Panc1 (cell line): ENCODE data around the gene RNF111. TPM values are rescaled to one million over a fixed set of nuclear protein-coding genes. Genes with fewer than 3 reads are reported as not detected.

Experiments used
- ATAC-seq: fragments of 200-7000 bp; cut with Tn5 transposase; 2 replicates; pipeline ENCODE4 v1.9.1; 2020; ENCODE audit warnings: mild to moderate bottlenecking, moderate library complexity
- BruUV-seq: library from RNA; stranded (reverse); fragments of 400-500 nt; replicated peaks from 2 replicates; lab custom pipeline; 2021; lab: Mats Ljungman, UMichigan
- CTCF ChIA-PET: fragments of 300-600 bp; sonication (Branson Sonifier 250); formaldehyde crosslinking; loops from one replicate; lab custom pipeline; 2022; ENCODE audit warnings: antibody characterized with exemption; lab: Charles Lee
- POLR2A ChIA-PET: fragments of 300-600 bp; sonication (Branson Sonifier 250); formaldehyde crosslinking; loops from one replicate; lab custom pipeline; 2022; ENCODE audit warnings: antibody characterized with exemption; lab: Charles Lee
- DNase-seq: peaks from one replicate; pipeline ENCODE4 v3.0.0-alpha.2; 2010; ENCODE audit warnings: low read depth, low spot score
- H3K27ac ChIP-seq: 2 replicates; pipeline ENCODE4 v1.5.1; 2011; ENCODE audit warnings: mild to moderate bottlenecking, low read length, inconsistent platforms
- H3K27me3 ChIP-seq: fragments of 200-500 bp; sonication (Bioruptor generic); 2 replicates; pipeline ENCODE4 v1.6.0; 2014; ENCODE audit warnings: low read length, inconsistent platforms; ENCODE audit not compliant: control insufficient read depth, insufficient read depth
- H3K36me3 ChIP-seq: fragments of 200-500 bp; sonication (Bioruptor generic); 2 replicates; pipeline ENCODE4 v1.5.1; 2014; ENCODE audit warnings: inconsistent platforms, mild to moderate bottlenecking, low read length, moderate library complexity; ENCODE audit not compliant: control insufficient read depth, insufficient read depth
- H3K4me1 ChIP-seq: 2 replicates; pipeline ENCODE4 v1.5.1; 2011; ENCODE audit warnings: inconsistent platforms, mild to moderate bottlenecking, low read length, moderate library complexity; ENCODE audit not compliant: control insufficient read depth, insufficient read depth
- H3K4me3 ChIP-seq, 2 experiments: 2 replicates each; pipeline ENCODE4 v1.5.1; 2011 to 2012; ENCODE audit warnings: low read depth in 2 of 2, low read length in 2 of 2, mild to moderate bottlenecking in 2 of 2, inconsistent platforms in 1 of 2, moderate library complexity in 1 of 2
- H3K9me3 ChIP-seq: fragments of 200-500 bp; sonication (Bioruptor generic); 2 replicates; pipeline ENCODE4 v1.5.1; 2014; ENCODE audit warnings: low read depth, mild to moderate bottlenecking, inconsistent platforms, low read length, moderate library complexity; ENCODE audit not compliant: control insufficient read depth, insufficient read depth
- POLR2AphosphoS5 ChIP-seq: IDR thresholded peaks from 2 replicates; pipeline ENCODE4 v1.6.1; 2012; ENCODE audit warnings: mild to moderate bottlenecking, low read depth, low read length, moderate library complexity
- SIN3A ChIP-seq: IDR thresholded peaks from 2 replicates; pipeline ENCODE4 v1.6.1; 2012; ENCODE audit warnings: low read depth, mild to moderate bottlenecking, low read length, moderate library complexity, borderline replicate concordance; ENCODE audit not compliant: insufficient read depth
- TCF7L2 ChIP-seq: IDR thresholded peaks from 2 replicates; pipeline ENCODE4 v1.6.1; 2011; ENCODE audit warnings: mild to moderate bottlenecking, low read depth, low read length, inconsistent platforms
- in situ Hi-C: cut with HindIII; loops from 2 replicates; pipeline ENCODE4 v1.10.0; 2016; ENCODE audit warnings: low sequenced_read_pairs, low pct_unique_long_range_greater_than_20kb
- intact Hi-C: fragments of 100-400 bp; cut with micrococcal nuclease; formaldehyde crosslinking; loops from one replicate; pipeline ENCODE4 v1.10.0; 2022; ENCODE audit not compliant: unreplicated experiment
- total RNA-seq: library from RNA; stranded (reverse); gene quantifications from one replicate; pipeline ENCODE4 v1.2.1, GENCODE V29; 2021; ENCODE audit not compliant: unreplicated experiment
- TF ChIP-seq, protein P1 (sequence below): fragments of 450-650 bp; IDR thresholded peaks from 2 replicates; pipeline ENCODE4 v1.5.1; 2017; ENCODE audit warnings: mild to moderate bottlenecking
- TF ChIP-seq, protein P2 (sequence below), 2 experiments: IDR thresholded peaks; 2 replicates each; pipeline ENCODE4 v1.6.1; 2011 to 2012; ENCODE audit warnings: low read depth in 2 of 2, control low read depth in 1 of 2, low read length in 1 of 2, mild to moderate bottlenecking in 1 of 2, moderate library complexity in 1 of 2; ENCODE audit not compliant: insufficient read depth in 1 of 2

Gene RNF111
- total RNA-seq, 1 experiment from 2014 or later, result 37.2 TPM

DNA sequence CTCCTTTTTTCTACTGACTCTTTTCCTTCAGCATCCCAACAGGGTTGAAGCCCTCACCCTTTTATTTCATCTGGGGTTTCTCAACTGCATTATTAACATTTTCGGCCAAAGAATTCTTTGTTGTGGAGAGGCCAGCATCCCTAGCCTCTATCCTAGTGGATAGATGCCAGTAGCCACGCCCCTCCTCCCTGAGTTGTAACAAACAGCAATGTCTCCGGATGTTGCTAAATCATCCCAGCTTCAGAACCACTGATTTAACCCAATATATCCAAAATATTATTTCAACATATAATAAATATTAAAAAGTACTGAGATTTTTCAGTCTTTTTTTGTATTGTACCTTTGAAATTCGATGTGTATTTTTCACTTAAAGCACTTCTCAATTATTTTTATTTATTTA lies 2.0 kb upstream of the RNF111 start:
- peaks cover 10% of the 10 kb centered on the region for H3K4me1 ChIP-seq
- intact Hi-C loops, result loop anchor here (10.0 kb wide), 2 partner anchors 119 to 509 kb away; partner anchors contain the start of gene CCNB2
- POLR2A ChIA-PET, result no interaction called here

DNA sequence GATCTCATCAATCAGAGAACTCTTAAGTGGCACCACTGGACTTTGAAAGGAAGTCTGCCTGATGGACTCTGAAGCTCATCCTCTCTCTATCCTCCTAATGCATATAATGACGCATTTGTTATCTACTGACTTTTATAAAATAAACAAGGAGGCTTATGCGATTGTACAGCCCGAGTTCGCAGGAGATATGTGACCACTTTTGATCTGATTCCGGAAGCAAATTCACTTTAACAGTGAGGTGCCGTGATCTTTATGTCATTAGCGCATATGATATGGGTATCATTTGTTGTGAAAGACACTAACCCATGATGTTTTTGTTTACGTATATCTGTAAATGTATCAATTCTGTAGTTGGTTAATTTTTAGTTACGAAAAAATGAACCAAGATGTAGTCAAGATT lies 427 bp upstream of the RNF111 start:
- CTCF ChIA-PET, result interaction anchor here (0.6 kb wide), 1 partner anchor 129 kb away, joined by 4 read pairs; no protein-coding TSS in a partner anchor
- POLR2A ChIA-PET, result no interaction called here
- DNase-seq (no peak), ATAC-seq (no peak)
- Histone ChIP-seq H3K4me3 (peak overlapping the region; percentile 69 to 96), H3K4me1 (peaks cover 10% of the 10 kb centered on the region), H3K9me3 (no peaks in the 10 kb centered on the region), H3K36me3 (no peaks in the 10 kb centered on the region; the same call in 1 of the 2 replicates), H3K27ac (peak overlapping the region; percentile 91), H3K27me3 (no peaks in the 10 kb centered on the region)
- BruUV-seq, result no TSS peak
- TF ChIP-seq SIN3A (no peak), TCF7L2 (no peak), POLR2AphosphoS5 (no peak)
- TF ChIP-seq, protein P1, sequence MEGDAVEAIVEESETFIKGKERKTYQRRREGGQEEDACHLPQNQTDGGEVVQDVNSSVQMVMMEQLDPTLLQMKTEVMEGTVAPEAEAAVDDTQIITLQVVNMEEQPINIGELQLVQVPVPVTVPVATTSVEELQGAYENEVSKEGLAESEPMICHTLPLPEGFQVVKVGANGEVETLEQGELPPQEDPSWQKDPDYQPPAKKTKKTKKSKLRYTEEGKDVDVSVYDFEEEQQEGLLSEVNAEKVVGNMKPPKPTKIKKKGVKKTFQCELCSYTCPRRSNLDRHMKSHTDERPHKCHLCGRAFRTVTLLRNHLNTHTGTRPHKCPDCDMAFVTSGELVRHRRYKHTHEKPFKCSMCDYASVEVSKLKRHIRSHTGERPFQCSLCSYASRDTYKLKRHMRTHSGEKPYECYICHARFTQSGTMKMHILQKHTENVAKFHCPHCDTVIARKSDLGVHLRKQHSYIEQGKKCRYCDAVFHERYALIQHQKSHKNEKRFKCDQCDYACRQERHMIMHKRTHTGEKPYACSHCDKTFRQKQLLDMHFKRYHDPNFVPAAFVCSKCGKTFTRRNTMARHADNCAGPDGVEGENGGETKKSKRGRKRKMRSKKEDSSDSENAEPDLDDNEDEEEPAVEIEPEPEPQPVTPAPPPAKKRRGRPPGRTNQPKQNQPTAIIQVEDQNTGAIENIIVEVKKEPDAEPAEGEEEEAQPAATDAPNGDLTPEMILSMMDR, result no peak
- TF ChIP-seq, protein P2, sequence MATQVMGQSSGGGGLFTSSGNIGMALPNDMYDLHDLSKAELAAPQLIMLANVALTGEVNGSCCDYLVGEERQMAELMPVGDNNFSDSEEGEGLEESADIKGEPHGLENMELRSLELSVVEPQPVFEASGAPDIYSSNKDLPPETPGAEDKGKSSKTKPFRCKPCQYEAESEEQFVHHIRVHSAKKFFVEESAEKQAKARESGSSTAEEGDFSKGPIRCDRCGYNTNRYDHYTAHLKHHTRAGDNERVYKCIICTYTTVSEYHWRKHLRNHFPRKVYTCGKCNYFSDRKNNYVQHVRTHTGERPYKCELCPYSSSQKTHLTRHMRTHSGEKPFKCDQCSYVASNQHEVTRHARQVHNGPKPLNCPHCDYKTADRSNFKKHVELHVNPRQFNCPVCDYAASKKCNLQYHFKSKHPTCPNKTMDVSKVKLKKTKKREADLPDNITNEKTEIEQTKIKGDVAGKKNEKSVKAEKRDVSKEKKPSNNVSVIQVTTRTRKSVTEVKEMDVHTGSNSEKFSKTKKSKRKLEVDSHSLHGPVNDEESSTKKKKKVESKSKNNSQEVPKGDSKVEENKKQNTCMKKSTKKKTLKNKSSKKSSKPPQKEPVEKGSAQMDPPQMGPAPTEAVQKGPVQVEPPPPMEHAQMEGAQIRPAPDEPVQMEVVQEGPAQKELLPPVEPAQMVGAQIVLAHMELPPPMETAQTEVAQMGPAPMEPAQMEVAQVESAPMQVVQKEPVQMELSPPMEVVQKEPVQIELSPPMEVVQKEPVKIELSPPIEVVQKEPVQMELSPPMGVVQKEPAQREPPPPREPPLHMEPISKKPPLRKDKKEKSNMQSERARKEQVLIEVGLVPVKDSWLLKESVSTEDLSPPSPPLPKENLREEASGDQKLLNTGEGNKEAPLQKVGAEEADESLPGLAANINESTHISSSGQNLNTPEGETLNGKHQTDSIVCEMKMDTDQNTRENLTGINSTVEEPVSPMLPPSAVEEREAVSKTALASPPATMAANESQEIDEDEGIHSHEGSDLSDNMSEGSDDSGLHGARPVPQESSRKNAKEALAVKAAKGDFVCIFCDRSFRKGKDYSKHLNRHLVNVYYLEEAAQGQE (IDR thresholded peaks at IDR 0.05; ENCODE audit: insufficient read depth in 1 of 2, low read depth in 2 of 2, low read length in 1 of 2), result no peak
- in situ Hi-C loops, result no loop called here
- intact Hi-C loops, result loop anchor here (10.0 kb wide), 2 partner anchors 118 to 508 kb away; partner anchors contain the start of gene CCNB2

More for the DNA sequence above, 2.0 kb upstream of the RNF111 start:
- CTCF ChIA-PET, result no interaction called here
- BruUV-seq, result no TSS peak
- H3K9me3 ChIP-seq, result no peaks in the 10 kb centered on the region
- in situ Hi-C loops, result no loop called here
- H3K27me3 ChIP-seq, result no peaks in the 10 kb centered on the region
- H3K36me3 ChIP-seq, result no peaks in the 10 kb centered on the region; the same call in 1 of the 2 replicates
- H3K27ac ChIP-seq, result no peak overlapping the region
- ATAC-seq (no peak), DNase-seq (no peak)
- H3K4me3 ChIP-seq, result no peak overlapping the region
- TF ChIP-seq TCF7L2 (no peak), SIN3A (no peak), POLR2AphosphoS5 (no peak)
- TF ChIP-seq, protein P2 (IDR thresholded peaks at IDR 0.05; ENCODE audit: insufficient read depth in 1 of 2, low read depth in 2 of 2, low read length in 1 of 2), result no peak
- TF ChIP-seq, protein P1, result no peak
